PC-3 (cell line): Measurements from ENCODE around the gene TECTA.

ENCODE experiments used
- EZH2 ChIP-seq: fragments of 300-600 bp; sonication (generic); IDR thresholded peaks from one replicate; pipeline ENCODE4 v1.6.1; 2017; ENCODE audit warnings: antibody characterized with exemption, mild to moderate bottlenecking, low read length; ENCODE audit not compliant: unreplicated experiment
- EZH2phosphoT487 ChIP-seq: fragments of 300-600 bp; sonication (generic); IDR thresholded peaks from 2 replicates; pipeline ENCODE4 v1.6.1; 2018; ENCODE audit warnings: mild to moderate bottlenecking, antibody characterized with exemption, low read length, borderline replicate concordance
- TF ChIP-seq, protein P1 (sequence below): fragments of 300-600 bp; sonication (generic); conservative IDR thresholded peaks from 2 replicates; pipeline ENCODE4 v1.5.1; 2017; ENCODE audit warnings: antibody characterized with exemption, low read depth, mild to moderate bottlenecking, low read length

DNA sequence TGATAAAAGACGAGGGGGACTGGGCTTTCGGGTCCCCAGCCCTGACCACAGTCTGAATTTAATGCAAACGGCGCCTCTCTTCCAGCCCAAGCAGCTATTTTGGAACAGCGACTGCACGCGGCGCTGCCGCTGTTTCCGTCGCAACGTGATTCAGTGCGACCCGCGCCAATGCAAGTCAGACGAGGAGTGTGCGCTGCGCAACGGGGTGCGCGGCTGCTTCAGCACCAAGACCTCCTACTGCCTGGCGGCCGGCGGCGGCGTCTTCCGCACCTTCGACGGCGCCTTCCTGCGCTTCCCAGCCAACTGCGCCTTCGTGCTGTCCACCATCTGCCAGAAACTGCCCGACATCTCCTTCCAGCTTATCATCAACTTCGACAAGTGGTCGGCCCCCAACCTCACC lies 56.7 kb downstream of the TECTA start:
- TF ChIP-seq, protein P1, sequence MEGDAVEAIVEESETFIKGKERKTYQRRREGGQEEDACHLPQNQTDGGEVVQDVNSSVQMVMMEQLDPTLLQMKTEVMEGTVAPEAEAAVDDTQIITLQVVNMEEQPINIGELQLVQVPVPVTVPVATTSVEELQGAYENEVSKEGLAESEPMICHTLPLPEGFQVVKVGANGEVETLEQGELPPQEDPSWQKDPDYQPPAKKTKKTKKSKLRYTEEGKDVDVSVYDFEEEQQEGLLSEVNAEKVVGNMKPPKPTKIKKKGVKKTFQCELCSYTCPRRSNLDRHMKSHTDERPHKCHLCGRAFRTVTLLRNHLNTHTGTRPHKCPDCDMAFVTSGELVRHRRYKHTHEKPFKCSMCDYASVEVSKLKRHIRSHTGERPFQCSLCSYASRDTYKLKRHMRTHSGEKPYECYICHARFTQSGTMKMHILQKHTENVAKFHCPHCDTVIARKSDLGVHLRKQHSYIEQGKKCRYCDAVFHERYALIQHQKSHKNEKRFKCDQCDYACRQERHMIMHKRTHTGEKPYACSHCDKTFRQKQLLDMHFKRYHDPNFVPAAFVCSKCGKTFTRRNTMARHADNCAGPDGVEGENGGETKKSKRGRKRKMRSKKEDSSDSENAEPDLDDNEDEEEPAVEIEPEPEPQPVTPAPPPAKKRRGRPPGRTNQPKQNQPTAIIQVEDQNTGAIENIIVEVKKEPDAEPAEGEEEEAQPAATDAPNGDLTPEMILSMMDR, result no peak
- no peak for TF ChIP-seq EZH2phosphoT487
- no peak for TF ChIP-seq EZH2
